Activated gamma-delta T cell treated with anti-CD3 and anti-CD28 coated beads, Interleukin-2, amount 50 U/mL, for 16 hours (primary cell): ENCODE measurements around the gene EFCAB11.
"Not testable (repeated sequence)": the region's sequence is repeated elsewhere in the genome, so short reads cannot be mapped to it uniquely, and the experiment has no call there.

Experiments
- DNase-seq: peaks from one replicate; pipeline ENCODE4 v3.0.0-alpha.2; 2020; ENCODE audit warnings: low read depth

Gene EFCAB11

GRCh38 chr14:89911010-89911919, 43.3 kb downstream of the EFCAB11 start:
- no peak for DNase-seq

- no peak for DNase-seq
Observed at GRCh38 chr14:89910691-89911009, 43.9 kb downstream of the EFCAB11 start.

- DNase-seq: no peak
Observed at GRCh38 chr14:89909586-89909985, 44.9 kb downstream of the EFCAB11 start.

- no peak for DNase-seq
Observed at GRCh38 chr14:89908712-89909450, 45.6 kb downstream of the EFCAB11 start.

- DNase-seq: no peak
Observed at GRCh38 chr14:89907655-89908054, 46.9 kb downstream of the EFCAB11 start.

- DNase-seq: no peak
Observed at GRCh38 chr14:89906000-89906399, 48.5 kb downstream of the EFCAB11 start.

- DNase-seq: no peak
Observed at GRCh38 chr14:89903340-89903952, 51.1 kb downstream of the EFCAB11 start.

- no peak for DNase-seq
Observed at GRCh38 chr14:89902881-89903280, 51.6 kb downstream of the EFCAB11 start.

GRCh38 chr14:89900802-89901201, 53.7 kb downstream of the EFCAB11 start:
- no peak for DNase-seq

GRCh38 chr14:89899917-89900663, 54.4 kb downstream of the EFCAB11 start:
- DNase-seq: no peak

- DNase-seq: no peak
Observed at GRCh38 chr14:89899291-89899690, 55.2 kb downstream of the EFCAB11 start.

- DNase-seq: not testable (repeated sequence)
Observed at GRCh38 chr14:89893388-89893787, 61.1 kb downstream of the EFCAB11 start.

- DNase-seq: no peak
Observed at GRCh38 chr14:89892953-89893352, 61.6 kb downstream of the EFCAB11 start.

- not testable (repeated sequence) for DNase-seq
Observed at GRCh38 chr14:89891721-89892120, 62.8 kb downstream of the EFCAB11 start.

- DNase-seq: no peak
Observed at GRCh38 chr14:89891055-89891454, 63.5 kb downstream of the EFCAB11 start.

GRCh38 chr14:89890589-89890988, 63.9 kb downstream of the EFCAB11 start:
- DNase-seq: no peak

GRCh38 chr14:89889626-89890025, 64.9 kb downstream of the EFCAB11 start:
- no peak for DNase-seq

- DNase-seq: no peak
Observed at GRCh38 chr14:89884761-89885160, 69.8 kb downstream of the EFCAB11 start.

GRCh38 chr14:89881839-89882238, 72.7 kb downstream of the EFCAB11 start:
- no peak for DNase-seq

- DNase-seq: not testable (repeated sequence)
Observed at GRCh38 chr14:89874091-89874490, 80.4 kb downstream of the EFCAB11 start.

- no peak for DNase-seq
Observed at GRCh38 chr14:89870316-89870715, 84.2 kb downstream of the EFCAB11 start.

- no peak for DNase-seq
Observed at GRCh38 chr14:89869606-89870005, 84.9 kb downstream of the EFCAB11 start.
